Chondrocyte (in vitro differentiated cells): ENCODE data around the gene MACROD2. TPM values are rescaled to one million over a fixed set of nuclear protein-coding genes. Genes with fewer than 3 reads are reported as not detected.

Source experiments
- DNase-seq: peaks from one replicate; pipeline ENCODE4 v3.0.0; 2021; ENCODE audit warnings: mixed read lengths, low spot score
- H3K27ac Mint-ChIP-seq: one replicate; pipeline ENCODE4 v1.8.0; 2021; ENCODE audit warnings: mild to moderate bottlenecking, moderate library complexity, mixed read lengths; ENCODE audit not compliant: unreplicated experiment
- H3K27me3 Mint-ChIP-seq: 2 replicates; pipeline ENCODE4 v1.8.0; 2021; ENCODE audit warnings: low read depth, mixed read lengths
- H3K36me3 Mint-ChIP-seq: 2 replicates; pipeline ENCODE4 v1.8.0; 2021; ENCODE audit warnings: low read depth, mixed read lengths
- H3K4me1 Mint-ChIP-seq: 2 replicates; pipeline ENCODE4 v1.8.0; 2021; ENCODE audit warnings: low read depth, mild to moderate bottlenecking, mixed read lengths
- H3K4me3 Mint-ChIP-seq: one replicate; pipeline ENCODE4 v1.8.0; 2021; ENCODE audit warnings: mild to moderate bottlenecking, moderate library complexity, mixed read lengths; ENCODE audit not compliant: unreplicated experiment
- H3K9me3 Mint-ChIP-seq: 2 replicates; pipeline ENCODE4 v1.8.0; 2021; ENCODE audit warnings: low read depth, mixed read lengths
- total RNA-seq: library from RNA; stranded (reverse); gene quantifications from 3 replicates; pipeline ENCODE4 v1.2.1, GENCODE V29; 2021
- TF ChIP-seq, protein P1 (sequence below): fragments of 200-600 bp; sonication (generic); IDR thresholded peaks from 2 replicates; pipeline ENCODE4 v1.5.0; 2021; ENCODE audit warnings: antibody characterized with exemption, mild to moderate bottlenecking, moderate library complexity

The MACROD2 gene
- total RNA-seq, 1 donor from 2014 or later = 3.2 TPM

DNA sequence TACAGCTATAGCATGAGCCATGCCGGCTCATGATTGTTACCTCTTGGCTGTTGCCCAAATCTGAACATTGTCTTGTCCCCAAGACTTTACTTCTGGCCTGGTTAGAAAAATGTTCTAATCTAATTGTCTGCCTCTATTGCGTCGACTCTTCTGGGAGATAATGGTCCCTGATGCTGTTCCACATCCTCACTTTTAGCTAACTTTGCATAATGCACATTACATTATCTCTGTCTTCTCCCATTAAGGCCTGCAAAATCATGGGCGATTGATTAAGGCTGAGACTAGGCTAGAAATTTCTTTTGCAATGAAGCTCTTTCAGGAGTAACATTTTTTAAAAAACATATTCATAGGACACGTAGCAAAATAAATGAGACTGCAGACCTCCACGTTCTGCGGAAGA lies 1616.9 kb downstream of the MACROD2 start:
- TF ChIP-seq, protein P1, sequence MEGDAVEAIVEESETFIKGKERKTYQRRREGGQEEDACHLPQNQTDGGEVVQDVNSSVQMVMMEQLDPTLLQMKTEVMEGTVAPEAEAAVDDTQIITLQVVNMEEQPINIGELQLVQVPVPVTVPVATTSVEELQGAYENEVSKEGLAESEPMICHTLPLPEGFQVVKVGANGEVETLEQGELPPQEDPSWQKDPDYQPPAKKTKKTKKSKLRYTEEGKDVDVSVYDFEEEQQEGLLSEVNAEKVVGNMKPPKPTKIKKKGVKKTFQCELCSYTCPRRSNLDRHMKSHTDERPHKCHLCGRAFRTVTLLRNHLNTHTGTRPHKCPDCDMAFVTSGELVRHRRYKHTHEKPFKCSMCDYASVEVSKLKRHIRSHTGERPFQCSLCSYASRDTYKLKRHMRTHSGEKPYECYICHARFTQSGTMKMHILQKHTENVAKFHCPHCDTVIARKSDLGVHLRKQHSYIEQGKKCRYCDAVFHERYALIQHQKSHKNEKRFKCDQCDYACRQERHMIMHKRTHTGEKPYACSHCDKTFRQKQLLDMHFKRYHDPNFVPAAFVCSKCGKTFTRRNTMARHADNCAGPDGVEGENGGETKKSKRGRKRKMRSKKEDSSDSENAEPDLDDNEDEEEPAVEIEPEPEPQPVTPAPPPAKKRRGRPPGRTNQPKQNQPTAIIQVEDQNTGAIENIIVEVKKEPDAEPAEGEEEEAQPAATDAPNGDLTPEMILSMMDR = no peak
- Mint-ChIP-seq H3K27me3 (no peaks in the 10 kb centered on the region), H3K36me3 (no peaks in the 10 kb centered on the region), H3K27ac (no peak overlapping the region), H3K4me3 (no peak overlapping the region), H3K4me1 (peaks cover 19% of the 10 kb centered on the region), H3K9me3 (no peaks in the 10 kb centered on the region)
- DNase-seq = no peak

- peaks cover 19% of the 10 kb centered on the region for H3K4me1 Mint-ChIP-seq
Observed at GRCh38 chr20:15612769-15613168, 1617.5 kb downstream of the MACROD2 start.

DNA sequence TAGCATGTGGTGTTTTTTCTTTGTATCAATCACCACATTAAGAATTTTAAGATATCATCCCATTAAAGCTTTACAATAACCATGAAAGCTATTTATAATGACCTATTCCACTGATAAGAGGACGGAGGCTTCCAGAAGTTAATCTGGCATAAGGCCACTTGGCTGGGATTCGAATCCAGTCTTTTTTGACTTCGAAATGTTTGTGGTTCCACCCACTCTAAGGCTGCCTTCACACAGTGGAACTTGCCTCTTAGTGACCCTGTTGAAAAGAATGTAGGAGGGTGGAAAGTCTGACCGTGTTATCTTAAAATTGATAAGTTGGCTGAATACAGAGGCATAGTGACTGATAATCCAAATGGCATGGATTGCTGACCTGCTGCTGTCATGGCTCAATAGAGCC lies 1618.2 kb downstream of the MACROD2 start:
- Mint-ChIP-seq H3K4me3 (no peak overlapping the region), H3K36me3 (no peaks in the 10 kb centered on the region), H3K9me3 (no peaks in the 10 kb centered on the region), H3K27ac (no peak overlapping the region), H3K4me1 (peaks cover 19% of the 10 kb centered on the region), H3K27me3 (no peaks in the 10 kb centered on the region)
- TF ChIP-seq, protein P1 = no peak
- DNase-seq = no peak

More at GRCh38 chr20:15612769-15613168, 1617.5 kb downstream of the MACROD2 start:
- TF ChIP-seq, protein P1 = no peak
- Mint-ChIP-seq H3K27me3 (no peaks in the 10 kb centered on the region), H3K27ac (no peak overlapping the region), H3K4me3 (no peak overlapping the region), H3K9me3 (no peaks in the 10 kb centered on the region), H3K36me3 (no peaks in the 10 kb centered on the region)
- no peak for DNase-seq

GRCh38 chr20:15616626-15617025 lies 1621.3 kb downstream of the MACROD2 start:
- TF ChIP-seq, protein P1 = no peak
- Mint-ChIP-seq H3K9me3 (no peaks in the 10 kb centered on the region), H3K27me3 (no peaks in the 10 kb centered on the region), H3K27ac (no peak overlapping the region), H3K36me3 (no peaks in the 10 kb centered on the region), H3K4me1 (peaks cover 10% of the 10 kb centered on the region), H3K4me3 (no peak overlapping the region)
- no peak for DNase-seq

- TF ChIP-seq, protein P1 = no peak
- DNase-seq = no peak
- no peak overlapping the region for H3K4me3 Mint-ChIP-seq
- no peaks in the 10 kb centered on the region for H3K36me3 Mint-ChIP-seq
- peaks cover 4% of the 10 kb centered on the region for H3K4me1 Mint-ChIP-seq
- H3K9me3 Mint-ChIP-seq = no peaks in the 10 kb centered on the region
- H3K27me3 Mint-ChIP-seq = no peaks in the 10 kb centered on the region
- no peak overlapping the region for H3K27ac Mint-ChIP-seq
Observed at GRCh38 chr20:15618110-15618509, 1622.8 kb downstream of the MACROD2 start.
